H1 (cell line): Measurements from ENCODE around the gene OTUD1.

Experiments used
- CTCF ChIP-seq, 3 experiments: IDR thresholded peaks; 1 replicate in 2 of 3; 2 replicates in 1 of 3; pipeline versions ENCODE4 v1.5.1 to v1.6.1; 2011; ENCODE audit warnings: low read length in 3 of 3, mild to moderate bottlenecking in 3 of 3, inconsistent platforms in 2 of 3, low read depth in 1 of 3, moderate library complexity in 1 of 3; ENCODE audit not compliant: insufficient read depth in 1 of 3; ENCODE audit errors: control extremely low read depth in 1 of 3
- E2F6 ChIP-seq: IDR thresholded peaks from 2 replicates; pipeline ENCODE4 v1.6.1; 2012; ENCODE audit warnings: inconsistent platforms
- EZH2 ChIP-seq: fragments of 200-600 bp; sonication (generic); IDR thresholded peaks from 2 replicates; pipeline ENCODE4 v1.7.1; 2012; ENCODE audit warnings: low read depth, mild to moderate bottlenecking, moderate library complexity, low read length, inconsistent platforms; ENCODE audit not compliant: severe bottlenecking
- GABPA ChIP-seq: IDR thresholded peaks from 2 replicates; pipeline ENCODE4 v1.6.1; 2011; ENCODE audit warnings: mild to moderate bottlenecking, low read length, moderate library complexity, borderline replicate concordance; ENCODE audit not compliant: insufficient read depth
- HDAC6 ChIP-seq: IDR thresholded peaks from one replicate; pipeline ENCODE4 v1.7.1; 2012; ENCODE audit warnings: low read depth, mild to moderate bottlenecking, inconsistent platforms, low read length, moderate library complexity
- JUND ChIP-seq: IDR thresholded peaks from 2 replicates; pipeline ENCODE4 v1.6.1; 2011; ENCODE audit warnings: mild to moderate bottlenecking, improper control_type of control experiment, low read length
- MAFK ChIP-seq: IDR thresholded peaks from 2 replicates; pipeline ENCODE4 v1.6.1; 2012; ENCODE audit warnings: low read depth, mild to moderate bottlenecking, improper control_type of control experiment, low read length
- RNF2 ChIP-seq: fragments of 200-900, 300-1000 bp; sonication (generic); IDR thresholded peaks from 2 replicates; pipeline ENCODE4 v1.7.1; 2016; ENCODE audit warnings: borderline replicate concordance, low read depth, mild to moderate bottlenecking, antibody characterized with exemption, low read length; ENCODE audit not compliant: poor library complexity, severe bottlenecking; ENCODE audit errors: missing control alignments
- TBP ChIP-seq: IDR thresholded peaks from 2 replicates; pipeline ENCODE4 v1.6.1; 2011; ENCODE audit warnings: low read depth, low read length, improper control_type of control experiment

GRCh38 chr10:23403719-23404118 lies 35.2 kb upstream of the OTUD1 start:
- TF ChIP-seq CTCF (IDR thresholded peaks at IDR 0.05; ENCODE audit: control extremely low read depth in 1 of 3, insufficient read depth in 1 of 3, low read depth in 1 of 3, low read length in 3 of 3) (no peak), TBP (no peak), EZH2 (no peak), RNF2 (no peak), MAFK (no peak), JUND (no peak), GABPA (no peak), HDAC6 (no peak), E2F6 (no peak)
